ENCODE results near the gene PDCD1.
"Not testable (repeated sequence)": the region's sequence is repeated elsewhere in the genome, so short reads cannot be mapped to it uniquely, and the experiment has no call there.

DNA sequence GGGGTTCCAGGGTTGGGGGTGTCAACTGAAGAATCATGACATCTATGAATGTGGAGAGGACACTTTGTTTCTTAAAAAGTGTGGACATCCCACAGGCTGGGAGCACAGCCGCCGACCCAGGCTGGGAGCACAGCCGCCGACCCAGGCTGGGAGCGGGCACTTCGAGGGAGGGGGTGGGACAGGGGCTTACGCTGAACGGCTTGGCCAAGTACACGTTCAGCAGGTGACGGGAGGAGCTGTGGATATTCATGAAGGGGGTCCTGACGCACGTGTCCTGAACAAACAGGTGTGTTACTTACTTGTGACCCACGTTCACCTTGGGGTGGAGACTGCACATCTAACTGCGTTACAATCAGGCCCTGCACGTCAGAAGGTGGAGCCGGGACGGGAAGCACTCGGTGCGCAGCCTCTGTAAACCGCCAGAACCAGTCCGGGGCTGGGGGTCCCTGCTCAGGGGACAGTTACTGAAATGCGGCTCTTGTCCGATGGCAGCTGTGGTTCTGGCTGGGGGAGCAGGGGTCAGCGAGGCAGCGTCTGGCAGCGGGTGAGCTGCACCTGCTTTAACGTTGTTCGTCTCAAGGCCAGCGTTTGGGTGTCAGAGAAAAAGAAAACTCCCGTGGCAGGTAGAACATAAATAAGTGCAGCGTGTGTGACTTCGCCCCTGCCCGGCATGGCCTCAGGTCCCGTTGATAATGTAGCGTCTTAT is 58.3 kb downstream of the PDCD1 start:
- not testable (repeated sequence) for TF ChIP-seq CTCF (IDR thresholded peaks at IDR 0.05; ENCODE audit: poor library complexity); EZH2 (IDR thresholded peaks at IDR 0.05; ENCODE audit: borderline replicate concordance); EZH2phosphoT487 (IDR thresholded peaks at IDR 0.05; ENCODE audit: low read depth, severe bottlenecking, unreplicated experiment)
